ENCODE results near the gene GABBR1. TPM values are rescaled to one million over a fixed set of nuclear protein-coding genes. Genes with fewer than 3 reads are reported as not detected.

GABBR1 gene
- total RNA-seq, 4 donors from 2014 or later, result 55.3 to 89.6 (median 70.5) TPM

DNA sequence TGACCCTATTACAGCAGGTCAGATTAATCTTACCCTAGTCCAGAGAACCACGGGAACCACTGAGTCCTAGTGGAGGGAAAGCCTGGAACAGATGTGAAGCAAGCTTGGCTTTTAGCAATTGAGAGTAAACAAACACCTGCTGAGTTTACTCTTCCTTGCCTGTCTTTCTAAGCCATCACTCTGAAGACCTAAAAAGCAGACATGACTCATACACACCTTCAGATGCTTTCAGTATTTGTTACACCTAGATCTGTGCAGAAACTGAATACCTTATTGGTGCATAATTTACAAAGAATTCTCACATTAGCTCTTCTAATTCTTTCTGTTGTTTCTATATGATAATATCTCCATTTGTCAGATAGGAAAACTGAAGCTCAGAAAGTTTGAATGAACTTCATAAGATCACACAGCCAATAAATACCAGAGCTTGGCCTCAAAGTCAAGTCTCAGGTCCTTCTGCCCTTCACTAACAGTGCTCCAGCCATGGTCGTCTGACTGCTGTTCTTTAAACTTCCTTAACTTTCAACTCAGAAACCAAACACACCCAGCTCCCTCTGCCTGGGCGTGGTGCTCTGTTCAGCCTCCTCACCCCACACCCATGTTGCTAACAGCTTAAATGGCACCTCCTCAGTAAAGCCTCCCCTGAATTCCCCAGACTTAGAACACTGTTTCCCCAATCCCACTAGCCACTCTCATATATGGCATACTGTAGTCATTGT is 8.6 kb upstream of the GABBR1 start:
- no peak overlapping the region for H3K27ac ChIP-seq
- no peak for DNase-seq (ENCODE audit: low spot score in 2 of 2)
- 34 to 44% methylated on average over 3 of the region's 3 CpGs for WGBS, 2 donors

DNA sequence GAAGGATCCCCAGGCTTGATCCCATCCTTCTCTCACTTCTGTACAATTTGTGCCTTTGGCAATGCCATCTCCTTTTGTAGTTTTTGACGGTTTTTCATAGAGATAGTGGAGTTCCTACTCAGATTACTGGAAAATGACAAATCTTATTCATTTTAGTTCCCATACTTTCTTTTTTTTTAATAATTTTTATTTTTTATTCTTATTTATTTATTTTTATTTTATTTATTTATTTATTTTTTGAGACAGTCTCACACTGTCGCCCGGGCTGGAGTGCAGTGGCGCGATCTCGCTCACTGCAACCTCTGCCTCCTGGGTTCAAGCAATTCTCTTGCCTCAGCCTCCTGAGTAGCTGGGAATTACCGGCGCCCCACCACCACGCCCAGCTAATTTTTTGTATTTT is 4.3 kb upstream of the GABBR1 start:
- Histone ChIP-seq H3K27me3 (no peaks in the 10 kb centered on the region), H3K9me3 (no peaks in the 10 kb centered on the region), H3K36me3 (no peaks in the 10 kb centered on the region), H3K4me3 (no peak overlapping the region), H3K4me1 (peaks cover 0 to 11% (median 0%) of the 10 kb centered on the region in 4 donors), H3K27ac (no peak overlapping the region)
- TF ChIP-seq, protein P1, sequence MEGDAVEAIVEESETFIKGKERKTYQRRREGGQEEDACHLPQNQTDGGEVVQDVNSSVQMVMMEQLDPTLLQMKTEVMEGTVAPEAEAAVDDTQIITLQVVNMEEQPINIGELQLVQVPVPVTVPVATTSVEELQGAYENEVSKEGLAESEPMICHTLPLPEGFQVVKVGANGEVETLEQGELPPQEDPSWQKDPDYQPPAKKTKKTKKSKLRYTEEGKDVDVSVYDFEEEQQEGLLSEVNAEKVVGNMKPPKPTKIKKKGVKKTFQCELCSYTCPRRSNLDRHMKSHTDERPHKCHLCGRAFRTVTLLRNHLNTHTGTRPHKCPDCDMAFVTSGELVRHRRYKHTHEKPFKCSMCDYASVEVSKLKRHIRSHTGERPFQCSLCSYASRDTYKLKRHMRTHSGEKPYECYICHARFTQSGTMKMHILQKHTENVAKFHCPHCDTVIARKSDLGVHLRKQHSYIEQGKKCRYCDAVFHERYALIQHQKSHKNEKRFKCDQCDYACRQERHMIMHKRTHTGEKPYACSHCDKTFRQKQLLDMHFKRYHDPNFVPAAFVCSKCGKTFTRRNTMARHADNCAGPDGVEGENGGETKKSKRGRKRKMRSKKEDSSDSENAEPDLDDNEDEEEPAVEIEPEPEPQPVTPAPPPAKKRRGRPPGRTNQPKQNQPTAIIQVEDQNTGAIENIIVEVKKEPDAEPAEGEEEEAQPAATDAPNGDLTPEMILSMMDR (IDR thresholded peaks at IDR 0.05), result no peak
- TF ChIP-seq EP300 (IDR thresholded peaks at IDR 0.05) (no peak), POLR2A (IDR thresholded peaks at IDR 0.05) (no peak)
- WGBS, 2 donors, result 85 to 94% methylated on average over 9 of the region's 9 CpGs
- no peak for DNase-seq (ENCODE audit: low spot score in 2 of 2)

More for the DNA sequence above, 8.6 kb upstream of the GABBR1 start:
- no peaks in the 10 kb centered on the region for H3K4me1 ChIP-seq
- H3K36me3 ChIP-seq, result no peaks in the 10 kb centered on the region
- no peaks in the 10 kb centered on the region for H3K27me3 ChIP-seq
- H3K9me3 ChIP-seq, result no peaks in the 10 kb centered on the region
- no peak overlapping the region for H3K4me3 ChIP-seq
- TF ChIP-seq EP300 (IDR thresholded peaks at IDR 0.05) (no peak), POLR2A (IDR thresholded peaks at IDR 0.05) (no peak)
- TF ChIP-seq, protein P1 (IDR thresholded peaks at IDR 0.05), result no peak

DNA sequence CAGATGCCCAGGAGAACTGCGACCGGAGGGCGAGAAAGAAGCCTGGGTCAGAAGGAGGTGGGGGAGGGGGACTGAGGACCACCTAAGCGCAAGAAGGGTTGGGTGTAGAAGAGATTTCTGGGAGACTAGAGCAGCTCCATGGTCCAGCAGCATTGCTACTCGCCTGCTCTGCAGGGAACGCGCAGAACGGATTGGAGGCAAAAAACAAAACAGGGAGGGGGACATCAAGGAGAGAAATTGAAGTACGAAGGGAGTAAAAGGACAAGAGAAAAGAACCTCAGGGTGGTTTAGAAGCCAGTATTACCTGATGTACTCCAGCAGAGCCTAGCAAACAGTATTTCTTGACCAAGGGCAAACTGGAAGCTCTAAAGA is 537 bp upstream of the GABBR1 start:
- TF ChIP-seq, protein P1 (IDR thresholded peaks at IDR 0.05), result no peak
- TF ChIP-seq EP300 (IDR thresholded peaks at IDR 0.05) (no peak), POLR2A (IDR thresholded peaks at IDR 0.05) (no peak)
- no peaks in the 10 kb centered on the region for H3K9me3 ChIP-seq
- H3K27me3 ChIP-seq, result no peaks in the 10 kb centered on the region
- H3K4me1 ChIP-seq, result peaks cover 0 to 40% (median 15%) of the 10 kb centered on the region in 4 donors
- no peak for DNase-seq (ENCODE audit: low spot score in 2 of 2)
- no peaks in the 10 kb centered on the region for H3K36me3 ChIP-seq
- 3 to 7% methylated on average over 9 of the region's 9 CpGs for WGBS, 2 donors
- H3K27ac ChIP-seq, result peak overlapping the region; percentile 67 to 87 (median 79)
- H3K4me3 ChIP-seq, result peak overlapping the region; percentile 71 to 84 (median 79)

DNA sequence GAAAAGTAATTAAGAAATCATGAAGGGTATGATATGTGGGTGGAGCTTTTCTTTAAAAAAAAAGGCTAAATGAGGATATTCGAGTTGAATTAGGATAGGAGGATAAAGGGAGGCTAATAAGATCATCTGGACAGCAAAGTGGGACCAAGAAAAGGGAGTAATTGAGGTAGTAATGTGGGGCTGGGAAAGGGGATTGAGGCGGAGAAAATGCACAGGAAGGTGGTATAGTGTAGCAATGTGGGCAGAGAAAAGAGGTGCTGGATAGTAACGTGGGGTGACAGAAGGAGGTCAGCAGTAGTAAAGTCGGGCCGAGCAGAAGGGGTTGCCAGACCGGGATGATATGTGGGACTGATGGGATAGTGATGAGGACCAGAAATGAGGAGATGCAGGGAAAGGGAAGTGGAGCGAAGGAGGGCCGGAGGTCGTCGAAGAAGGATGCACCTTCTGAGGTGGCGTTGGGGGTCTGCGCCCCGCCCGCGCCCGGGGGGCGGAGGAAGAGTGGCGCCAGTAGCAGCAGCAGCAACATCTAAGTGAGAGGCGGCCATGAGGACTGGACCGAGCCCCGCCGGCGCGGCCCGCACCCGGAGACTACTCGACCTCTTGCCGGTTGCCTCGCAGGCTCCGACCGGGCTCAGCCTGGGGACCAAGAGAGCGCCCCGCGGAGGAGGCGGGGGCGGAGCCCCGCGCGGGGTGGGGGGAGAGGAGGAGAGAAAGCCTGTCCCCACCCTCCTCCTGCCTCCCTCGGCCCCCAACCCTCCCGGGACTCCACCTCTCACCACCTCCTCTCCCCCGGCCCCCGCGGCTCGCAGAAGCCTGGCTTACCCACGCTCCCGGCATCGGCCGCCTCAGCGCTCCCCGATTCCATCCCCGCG is 887 bp downstream of the GABBR1 start:
- H3K4me3 ChIP-seq, result peak overlapping the region; percentile 71 to 84 (median 79)
- TF ChIP-seq EP300 (IDR thresholded peaks at IDR 0.05) (no peak), POLR2A (IDR thresholded peaks at IDR 0.05) (no peak)
- TF ChIP-seq, protein P1 (IDR thresholded peaks at IDR 0.05), result no peak
- H3K36me3 ChIP-seq, result no peaks in the 10 kb centered on the region
- H3K9me3 ChIP-seq, result no peaks in the 10 kb centered on the region
- H3K27ac ChIP-seq, result peak overlapping the region; percentile 67 to 87 (median 74)
- H3K27me3 ChIP-seq, result no peaks in the 10 kb centered on the region
- DNase-seq (ENCODE audit: low spot score in 2 of 2), result peak in 1 of 2 donors; percentile 27
- peaks cover 0 to 50% (median 19%) of the 10 kb centered on the region in 4 donors for H3K4me1 ChIP-seq
- 4 to 6% methylated on average over 30 to 44 of the region's 53 CpGs for WGBS, 2 donors

All from tibial nerve (tissue), 4 donors.